HEK293 (cell line): ENCODE measurements around the gene NEK8.

ENCODE experiments used
- CTCF ChIP-seq: fragments of 450-650 bp; formaldehyde crosslinking; IDR thresholded peaks from 2 replicates; pipeline ENCODE4 v1.5.1; 2016; ENCODE audit warnings: missing biosample characterization, missing genetic modification characterization
- KLF7 ChIP-seq: fragments of 450-650 bp; formaldehyde crosslinking; IDR thresholded peaks from 2 replicates; pipeline ENCODE4 v1.5.1; 2016; ENCODE audit warnings: missing biosample characterization, missing genetic modification characterization, borderline replicate concordance
- PBX3 ChIP-seq: sonication (generic); formaldehyde crosslinking; IDR thresholded peaks from 2 replicates; pipeline ENCODE4 v1.8.1; 2022; ENCODE audit warnings: mild to moderate bottlenecking, moderate library complexity, missing genetic modification reagents
- PRDM1 ChIP-seq: fragments of 450-650 bp; formaldehyde crosslinking; IDR thresholded peaks from 2 replicates; pipeline ENCODE4; 2016; ENCODE audit warnings: missing biosample characterization, missing genetic modification characterization
- SP3 ChIP-seq: fragments of 450-650 bp; formaldehyde crosslinking; IDR thresholded peaks from 2 replicates; pipeline ENCODE4 v1.5.1; 2016; ENCODE audit warnings: missing biosample characterization, missing genetic modification characterization
- ZBTB8A ChIP-seq: fragments of 450-650 bp; formaldehyde crosslinking; IDR thresholded peaks from 2 replicates; pipeline ENCODE4 v1.5.1; 2016; ENCODE audit warnings: missing biosample characterization, missing genetic modification characterization
- ZNF157 ChIP-seq: fragments of 450-650 bp; formaldehyde crosslinking; IDR thresholded peaks from 2 replicates; pipeline ENCODE4 v1.5.1; 2016; ENCODE audit warnings: missing biosample characterization, missing genetic modification characterization
- ZNF174 ChIP-seq: fragments of 450-650 bp; formaldehyde crosslinking; IDR thresholded peaks from 2 replicates; pipeline ENCODE4 v1.5.0; 2017; ENCODE audit warnings: missing biosample characterization, mild to moderate bottlenecking, missing genetic modification characterization
- ZNF24 ChIP-seq: fragments of 450-650 bp; formaldehyde crosslinking; IDR thresholded peaks from 2 replicates; pipeline ENCODE4 v1.5.1; 2016; ENCODE audit warnings: missing biosample characterization, missing genetic modification characterization
- ZNF362 ChIP-seq: fragments of 450-650 bp; formaldehyde crosslinking; IDR thresholded peaks from 2 replicates; pipeline ENCODE4 v1.5.1; 2016; ENCODE audit warnings: missing biosample characterization, missing genetic modification characterization
- ZNF394 ChIP-seq: fragments of 450-650 bp; formaldehyde crosslinking; IDR thresholded peaks from 2 replicates; pipeline ENCODE4 v1.5.1; 2016; ENCODE audit warnings: missing biosample characterization, missing genetic modification characterization, mild to moderate bottlenecking, moderate library complexity, borderline replicate concordance
- ZNF449 ChIP-seq: fragments of 450-650 bp; formaldehyde crosslinking; IDR thresholded peaks from 2 replicates; pipeline ENCODE4 v1.5.1; 2017; ENCODE audit warnings: missing biosample characterization, mild to moderate bottlenecking, missing genetic modification characterization, moderate library complexity
- ZNF561 ChIP-seq: fragments of 450-650 bp; IDR thresholded peaks from 2 replicates; pipeline ENCODE4 v1.5.1; 2018; ENCODE audit warnings: missing biosample characterization, missing genetic modification characterization, borderline replicate concordance
- ZNF610 ChIP-seq: fragments of 450-650 bp; formaldehyde crosslinking; IDR thresholded peaks from 2 replicates; pipeline ENCODE4 v1.5.1; 2016; ENCODE audit warnings: missing biosample characterization, missing genetic modification characterization, borderline replicate concordance
- ZNF704 ChIP-seq: fragments of 450-650 bp; formaldehyde crosslinking; IDR thresholded peaks from 2 replicates; pipeline ENCODE4 v1.5.1; 2016; ENCODE audit warnings: missing biosample characterization, missing genetic modification characterization
- TF ChIP-seq, protein P1 (sequence below): fragments of 450-650 bp; formaldehyde crosslinking; IDR thresholded peaks from 2 replicates; pipeline ENCODE4 v1.5.1; 2016; ENCODE audit warnings: missing biosample characterization, missing genetic modification characterization
- TF ChIP-seq, protein P2 (sequence below): fragments of 450-650 bp; formaldehyde crosslinking; IDR thresholded peaks from 2 replicates; pipeline ENCODE4 v1.5.1; 2016; ENCODE audit warnings: missing biosample characterization, missing genetic modification characterization
- TF ChIP-seq, protein P3 (sequence below): fragments of 450-650 bp; formaldehyde crosslinking; IDR thresholded peaks from 2 replicates; pipeline ENCODE4 v1.5.1; 2017; ENCODE audit warnings: missing biosample characterization, missing genetic modification characterization
- TF ChIP-seq, protein P4 (sequence below): fragments of 450-650 bp; formaldehyde crosslinking; IDR thresholded peaks from 2 replicates; pipeline ENCODE4 v1.5.1; 2016; ENCODE audit warnings: missing biosample characterization, missing genetic modification characterization
- TF ChIP-seq, protein P5 (sequence below): fragments of 450-650 bp; formaldehyde crosslinking; IDR thresholded peaks from 2 replicates; pipeline ENCODE4 v1.5.1; 2017; ENCODE audit warnings: missing biosample characterization, missing genetic modification characterization

NEK8 gene

GRCh38 chr17:28717578-28718332 is 10.8 kb upstream of the NEK8 start, which contains the start of gene RAB34 (continued):
- TF ChIP-seq ZNF174 (tag by site-specific recombination) (no peak), ZNF24 (tag by site-specific recombination) (peak; percentile 16; the same call in 1 of the 2 replicates), ZNF704 (tag by site-specific recombination) (no peak), PRDM1 (tag by site-specific recombination) (peak; percentile 13; the same call in 1 of the 2 replicates), ZNF449 (peak; percentile 51), PBX3 (0 out of 2 replicates have a peak, but pooled peaks have one; percentile 79), ZNF157 (tag by site-specific recombination) (no peak), CTCF (tag by site-specific recombination) (peak; percentile 87), ZNF561 (tag by site-specific recombination) (peak; percentile 62), SP3 (peak; percentile 60), ZBTB8A (tag by site-specific recombination) (peak; percentile 92), ZNF610 (peak; percentile 83), KLF7 (tag by site-specific recombination) (no peak), ZNF394 (peak; percentile 21; the same call in 1 of the 2 replicates), ZNF362 (tag by site-specific recombination) (no peak)
- TF ChIP-seq, protein P1, sequence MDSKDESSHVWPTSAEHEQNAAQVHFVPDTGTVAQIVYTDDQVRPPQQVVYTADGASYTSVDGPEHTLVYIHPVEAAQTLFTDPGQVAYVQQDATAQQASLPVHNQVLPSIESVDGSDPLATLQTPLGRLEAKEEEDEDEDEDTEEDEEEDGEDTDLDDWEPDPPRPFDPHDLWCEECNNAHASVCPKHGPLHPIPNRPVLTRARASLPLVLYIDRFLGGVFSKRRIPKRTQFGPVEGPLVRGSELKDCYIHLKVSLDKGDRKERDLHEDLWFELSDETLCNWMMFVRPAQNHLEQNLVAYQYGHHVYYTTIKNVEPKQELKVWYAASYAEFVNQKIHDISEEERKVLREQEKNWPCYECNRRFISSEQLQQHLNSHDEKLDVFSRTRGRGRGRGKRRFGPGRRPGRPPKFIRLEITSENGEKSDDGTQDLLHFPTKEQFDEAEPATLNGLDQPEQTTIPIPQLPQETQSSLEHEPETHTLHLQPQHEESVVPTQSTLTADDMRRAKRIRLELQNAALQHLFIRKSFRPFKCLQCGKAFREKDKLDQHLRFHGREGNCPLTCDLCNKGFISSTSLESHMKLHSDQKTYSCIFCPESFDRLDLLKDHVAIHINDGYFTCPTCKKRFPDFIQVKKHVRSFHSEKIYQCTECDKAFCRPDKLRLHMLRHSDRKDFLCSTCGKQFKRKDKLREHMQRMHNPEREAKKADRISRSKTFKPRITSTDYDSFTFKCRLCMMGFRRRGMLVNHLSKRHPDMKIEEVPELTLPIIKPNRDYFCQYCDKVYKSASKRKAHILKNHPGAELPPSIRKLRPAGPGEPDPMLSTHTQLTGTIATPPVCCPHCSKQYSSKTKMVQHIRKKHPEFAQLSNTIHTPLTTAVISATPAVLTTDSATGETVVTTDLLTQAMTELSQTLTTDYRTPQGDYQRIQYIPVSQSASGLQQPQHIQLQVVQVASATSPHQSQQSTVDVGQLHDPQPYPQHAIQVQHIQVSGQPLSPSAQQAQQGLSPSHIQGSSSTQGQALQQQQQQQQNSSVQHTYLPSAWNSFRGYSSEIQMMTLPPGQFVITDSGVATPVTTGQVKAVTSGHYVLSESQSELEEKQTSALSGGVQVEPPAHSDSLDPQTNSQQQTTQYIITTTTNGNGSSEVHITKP (tag by site-specific recombination): peak; percentile 57
- TF ChIP-seq, protein P2, sequence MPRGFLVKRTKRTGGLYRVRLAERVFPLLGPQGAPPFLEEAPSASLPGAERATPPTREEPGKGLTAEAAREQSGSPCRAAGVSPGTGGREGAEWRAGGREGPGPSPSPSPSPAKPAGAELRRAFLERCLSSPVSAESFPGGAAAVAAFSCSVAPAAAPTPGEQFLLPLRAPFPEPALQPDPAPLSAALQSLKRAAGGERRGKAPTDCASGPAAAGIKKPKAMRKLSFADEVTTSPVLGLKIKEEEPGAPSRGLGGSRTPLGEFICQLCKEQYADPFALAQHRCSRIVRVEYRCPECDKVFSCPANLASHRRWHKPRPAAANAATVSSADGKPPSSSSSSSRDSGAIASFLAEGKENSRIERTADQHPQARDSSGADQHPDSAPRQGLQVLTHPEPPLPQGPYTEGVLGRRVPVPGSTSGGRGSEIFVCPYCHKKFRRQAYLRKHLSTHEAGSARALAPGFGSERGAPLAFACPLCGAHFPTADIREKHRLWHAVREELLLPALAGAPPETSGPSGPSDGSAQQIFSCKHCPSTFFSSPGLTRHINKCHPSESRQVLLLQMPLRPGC (tag by site-specific recombination): 0 out of 2 replicates have a peak, but pooled peaks have one; percentile 36
- TF ChIP-seq, protein P3, sequence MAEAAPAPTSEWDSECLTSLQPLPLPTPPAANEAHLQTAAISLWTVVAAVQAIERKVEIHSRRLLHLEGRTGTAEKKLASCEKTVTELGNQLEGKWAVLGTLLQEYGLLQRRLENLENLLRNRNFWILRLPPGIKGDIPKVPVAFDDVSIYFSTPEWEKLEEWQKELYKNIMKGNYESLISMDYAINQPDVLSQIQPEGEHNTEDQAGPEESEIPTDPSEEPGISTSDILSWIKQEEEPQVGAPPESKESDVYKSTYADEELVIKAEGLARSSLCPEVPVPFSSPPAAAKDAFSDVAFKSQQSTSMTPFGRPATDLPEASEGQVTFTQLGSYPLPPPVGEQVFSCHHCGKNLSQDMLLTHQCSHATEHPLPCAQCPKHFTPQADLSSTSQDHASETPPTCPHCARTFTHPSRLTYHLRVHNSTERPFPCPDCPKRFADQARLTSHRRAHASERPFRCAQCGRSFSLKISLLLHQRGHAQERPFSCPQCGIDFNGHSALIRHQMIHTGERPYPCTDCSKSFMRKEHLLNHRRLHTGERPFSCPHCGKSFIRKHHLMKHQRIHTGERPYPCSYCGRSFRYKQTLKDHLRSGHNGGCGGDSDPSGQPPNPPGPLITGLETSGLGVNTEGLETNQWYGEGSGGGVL (tag by site-specific recombination): peak; percentile 99
- TF ChIP-seq, protein P4, sequence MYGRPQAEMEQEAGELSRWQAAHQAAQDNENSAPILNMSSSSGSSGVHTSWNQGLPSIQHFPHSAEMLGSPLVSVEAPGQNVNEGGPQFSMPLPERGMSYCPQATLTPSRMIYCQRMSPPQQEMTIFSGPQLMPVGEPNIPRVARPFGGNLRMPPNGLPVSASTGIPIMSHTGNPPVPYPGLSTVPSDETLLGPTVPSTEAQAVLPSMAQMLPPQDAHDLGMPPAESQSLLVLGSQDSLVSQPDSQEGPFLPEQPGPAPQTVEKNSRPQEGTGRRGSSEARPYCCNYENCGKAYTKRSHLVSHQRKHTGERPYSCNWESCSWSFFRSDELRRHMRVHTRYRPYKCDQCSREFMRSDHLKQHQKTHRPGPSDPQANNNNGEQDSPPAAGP (tag by site-specific recombination): peak; percentile 59
- TF ChIP-seq, protein P5, sequence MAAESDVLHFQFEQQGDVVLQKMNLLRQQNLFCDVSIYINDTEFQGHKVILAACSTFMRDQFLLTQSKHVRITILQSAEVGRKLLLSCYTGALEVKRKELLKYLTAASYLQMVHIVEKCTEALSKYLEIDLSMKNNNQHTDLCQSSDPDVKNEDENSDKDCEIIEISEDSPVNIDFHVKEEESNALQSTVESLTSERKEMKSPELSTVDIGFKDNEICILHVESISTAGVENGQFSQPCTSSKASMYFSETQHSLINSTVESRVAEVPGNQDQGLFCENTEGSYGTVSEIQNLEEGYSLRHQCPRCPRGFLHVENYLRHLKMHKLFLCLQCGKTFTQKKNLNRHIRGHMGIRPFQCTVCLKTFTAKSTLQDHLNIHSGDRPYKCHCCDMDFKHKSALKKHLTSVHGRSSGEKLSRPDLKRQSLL (tag by site-specific recombination): peak; percentile 88
